Prostate gland (tissue), 2 donors: ENCODE results near the gene RASSF4. TPM values are rescaled to one million over a fixed set of nuclear protein-coding genes. Genes with fewer than 3 reads are reported as not detected.

ENCODE experiments used
- DNase-seq: peaks from one replicate; pipeline ENCODE4 v3.0.0-alpha.2; 2019; ENCODE audit warnings: low spot score
- H3K27ac ChIP-seq, 2 donors: fragments of 200-600 bp; sonication (generic); 2 replicates each; pipeline ENCODE4 v1.5.1; 2017 to 2019
- H3K27me3 ChIP-seq: fragments of 200-600 bp; sonication (generic); replicated peaks from 2 replicates; pipeline ENCODE4 v1.5.1; 2019; ENCODE audit not compliant: insufficient read depth
- H3K36me3 ChIP-seq, 2 donors: fragments of 200-600 bp; sonication (generic); 1 replicate in 1 of 2; 2 replicates in 1 of 2; pipeline versions ENCODE4 v1.5.1 to v1.8.1; 2017 to 2019
- H3K4me1 ChIP-seq: fragments of 200-600 bp; sonication (generic); replicated peaks from 2 replicates; pipeline ENCODE4 v1.5.1; 2019
- H3K4me3 ChIP-seq, 2 donors: fragments of 200-600 bp; sonication (generic); 2 replicates each; pipeline ENCODE4 v1.5.1; 2017 to 2019
- H3K9me3 ChIP-seq: fragments of 200-600 bp; sonication (generic); 2 replicates; pipeline ENCODE4 v1.5.1; 2017
- CTCF ChIP-seq, 4 experiments: fragments of 200-600 bp in 2 of 4; fragments of 450-650 bp in 2 of 4; sonication (generic) in 2 of 4; IDR thresholded peaks; 1 replicate in 3 of 4; 2 replicates in 1 of 4; pipeline ENCODE4 v1.5.1; 2016 to 2019; ENCODE audit warnings: antibody characterized with exemption in 4 of 4, mild to moderate bottlenecking in 2 of 4, moderate library complexity in 2 of 4
- POLR2A ChIP-seq: fragments of 450-650 bp; IDR thresholded peaks from one replicate; pipeline ENCODE4 v1.6.1; 2016; ENCODE audit warnings: antibody characterized with exemption, mild to moderate bottlenecking
- POLR2AphosphoS5 ChIP-seq: sonication (generic); formaldehyde crosslinking; IDR thresholded peaks from one replicate; pipeline ENCODE4 v1.6.1; 2017; ENCODE audit warnings: antibody characterized with exemption
- WGBS: methylation state at CpG from one replicate; pipeline ENCODE4 v1.1.5; 2018; 5-methylcytosine and 5-hydroxymethylcytosine counted together
- intact Hi-C: fragments of 100-400 bp; cut with DNase I; formaldehyde crosslinking; loops from one replicate; pipeline ENCODE4 v1.14.2; 2022
- total RNA-seq, 2 donors: library from RNA; depleted of rRNA; stranded (reverse); fragments of >200 nt; gene quantifications; one replicate each; pipeline ENCODE4 v1.1.0, GENCODE V29; 2016

The RASSF4 gene
- total RNA-seq, 2 donors from 2014 or later, result 6.1 to 31.0 TPM

DNA sequence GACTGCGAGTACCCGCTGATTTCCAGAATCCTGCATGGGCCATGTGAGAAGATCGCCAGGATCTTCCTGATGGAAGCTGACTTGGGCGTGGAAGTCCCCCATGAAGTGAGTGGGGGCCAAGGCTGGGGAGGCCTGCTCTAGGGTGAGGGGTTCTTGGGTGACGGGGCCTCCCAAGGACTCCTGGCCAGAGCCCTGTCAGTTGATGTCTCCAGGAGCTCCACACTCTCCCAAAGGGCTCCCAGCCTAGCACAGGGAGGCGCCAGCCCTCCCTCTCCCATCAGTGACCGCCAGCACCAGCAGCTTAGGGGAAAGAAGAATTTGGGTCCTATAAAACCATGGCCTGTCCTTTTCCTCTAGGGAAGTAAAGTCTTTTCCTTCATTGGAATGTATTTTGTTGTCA lies 31.4 kb downstream of the RASSF4 start:
- Histone ChIP-seq H3K27me3 (no peaks in the 10 kb centered on the region), H3K9me3 (no peaks in the 10 kb centered on the region), H3K4me3 (no peak overlapping the region), H3K36me3 (no peaks in the 10 kb centered on the region), H3K4me1 (peaks cover 11% of the 10 kb centered on the region), H3K27ac (peak overlapping the region in 1 of 2 donors; percentile 4)
- intact Hi-C loops, result loop anchor here (10.0 kb wide), 1 partner anchor 604 kb away; no protein-coding TSS in a partner anchor
- WGBS, result 98% methylated on average over 7 of the region's 7 CpGs
- TF ChIP-seq POLR2A (no peak), POLR2AphosphoS5 (no peak), CTCF (IDR thresholded peaks at IDR 0.05) (no peak)
- no peak for DNase-seq

DNA sequence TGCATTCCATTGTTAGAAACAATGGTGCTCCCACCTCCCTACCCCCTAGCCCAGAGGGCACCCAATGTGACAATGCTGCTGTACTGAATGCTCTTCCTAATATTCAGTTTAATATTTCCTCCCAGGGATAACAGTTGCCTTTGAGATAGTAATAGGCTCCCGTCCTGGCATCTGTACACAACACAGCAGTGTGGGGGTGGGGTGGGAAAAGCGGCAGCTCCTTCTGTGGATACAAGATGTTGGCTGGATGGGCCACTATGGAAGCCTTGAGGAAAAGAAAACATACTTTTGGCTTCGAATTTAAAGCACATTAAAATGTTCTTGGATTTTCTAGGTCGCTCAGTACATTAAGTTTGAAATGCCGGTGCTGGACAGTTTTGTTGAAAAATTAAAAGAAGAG lies 32.0 kb downstream of the RASSF4 start:
- H3K36me3 ChIP-seq, result no peaks in the 10 kb centered on the region
- H3K4me3 ChIP-seq, result no peak overlapping the region
- WGBS, result 37% methylated on average over 5 of the region's 5 CpGs
- peaks cover 14% of the 10 kb centered on the region for H3K4me1 ChIP-seq
- no peaks in the 10 kb centered on the region for H3K27me3 ChIP-seq
- intact Hi-C loops, result loop anchor here (10.0 kb wide), 1 partner anchor 603 kb away; no protein-coding TSS in a partner anchor
- TF ChIP-seq POLR2AphosphoS5, result no peak
- TF ChIP-seq CTCF (IDR thresholded peaks at IDR 0.05), result no peak
- no peak for TF ChIP-seq POLR2A
- peak; percentile 9 for DNase-seq
- peak overlapping the region in 1 of 2 donors; percentile 4 for H3K27ac ChIP-seq
- no peaks in the 10 kb centered on the region for H3K9me3 ChIP-seq

- Histone ChIP-seq H3K27me3 (no peaks in the 10 kb centered on the region), H3K4me1 (peaks cover 14% of the 10 kb centered on the region), H3K27ac (peak overlapping the region in 1 of 2 donors; percentile 4), H3K36me3 (no peaks in the 10 kb centered on the region), H3K9me3 (no peaks in the 10 kb centered on the region), H3K4me3 (no peak overlapping the region)
- no peak for TF ChIP-seq POLR2AphosphoS5
- no peak for TF ChIP-seq CTCF (IDR thresholded peaks at IDR 0.05)
- TF ChIP-seq POLR2A, result no peak
- intact Hi-C loops, result loop anchor here (10.0 kb wide), 1 partner anchor 603 kb away; no protein-coding TSS in a partner anchor
- WGBS, result 43% methylated on average over 10 of the region's 11 CpGs
- DNase-seq, result peak; percentile 64
Measured at GRCh38 chr10:44992070-44992731, 32.6 kb downstream of the RASSF4 start.

DNA sequence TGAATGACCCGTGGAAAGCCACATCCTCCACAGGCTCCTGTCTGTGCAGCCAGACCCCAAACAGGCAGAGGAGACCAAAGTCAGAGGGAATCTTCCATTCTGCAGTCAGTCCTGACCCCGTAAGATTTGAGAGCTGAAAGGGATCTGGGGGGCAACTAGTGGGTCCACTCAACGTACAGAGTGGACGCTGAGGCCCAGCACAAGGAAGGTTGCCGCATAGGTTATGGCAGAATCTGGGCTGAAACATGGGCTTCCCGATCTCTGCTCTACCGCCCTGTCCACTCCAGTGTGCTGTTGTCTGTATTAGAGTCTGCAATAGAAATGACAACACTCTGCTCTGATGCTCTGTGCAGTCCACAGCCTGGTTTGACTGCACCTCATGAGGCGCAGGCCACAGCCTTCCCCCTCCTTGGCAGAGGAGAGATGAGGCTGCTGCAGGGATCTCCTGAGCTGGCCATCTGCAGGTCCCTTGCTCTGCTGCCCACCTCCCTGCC lies 33.2 kb downstream of the RASSF4 start:
- DNase-seq, result no peak
- Histone ChIP-seq H3K27me3 (no peaks in the 10 kb centered on the region), H3K36me3 (no peaks in the 10 kb centered on the region), H3K4me1 (peaks cover 14% of the 10 kb centered on the region), H3K9me3 (no peaks in the 10 kb centered on the region), H3K4me3 (no peak overlapping the region), H3K27ac (peak overlapping the region in 1 of 2 donors; percentile 4)
- WGBS, result 96% methylated on average over 8 of the region's 8 CpGs
- TF ChIP-seq POLR2AphosphoS5, result no peak
- TF ChIP-seq CTCF (IDR thresholded peaks at IDR 0.05), result no peak
- TF ChIP-seq POLR2A, result no peak
- intact Hi-C loops, result loop anchor here (10.0 kb wide), 1 partner anchor 602 kb away; no protein-coding TSS in a partner anchor
